Ishikawa (cell line): ENCODE measurements around the gene FHOD1.

Experiments
- CEBPB ChIP-seq: IDR thresholded peaks from 2 replicates; pipeline ENCODE4 v1.6.1; 2012
- CREB1 ChIP-seq: IDR thresholded peaks from 2 replicates; pipeline ENCODE4 v1.6.1; 2012; ENCODE audit warnings: low read depth
- EGR1 ChIP-seq: IDR thresholded peaks from 2 replicates; pipeline ENCODE4 v1.6.1; 2012
- EP300 ChIP-seq: IDR thresholded peaks from 2 replicates; pipeline ENCODE4 v1.6.1; 2012; ENCODE audit warnings: borderline replicate concordance
- FOXM1 ChIP-seq: IDR thresholded peaks from 2 replicates; pipeline ENCODE4 v1.6.1; 2012; ENCODE audit warnings: low read depth, borderline replicate concordance
- NFIC ChIP-seq: IDR thresholded peaks from 2 replicates; pipeline ENCODE4 v1.6.1; 2012
- RAD21 ChIP-seq: IDR thresholded peaks from 2 replicates; pipeline ENCODE4 v1.6.1; 2012; ENCODE audit warnings: low read depth
- TAF1 ChIP-seq: IDR thresholded peaks from 2 replicates; pipeline ENCODE4 v1.6.1; 2012; ENCODE audit warnings: low read depth, mild to moderate bottlenecking
- TCF12 ChIP-seq: IDR thresholded peaks from 2 replicates; pipeline ENCODE4 v1.6.1; 2012; ENCODE audit warnings: low read depth
- TEAD4 ChIP-seq: IDR thresholded peaks from 2 replicates; pipeline ENCODE4 v1.6.1; 2012
- YY1 ChIP-seq: IDR thresholded peaks from 2 replicates; pipeline ENCODE4 v1.6.1; 2012; ENCODE audit warnings: low read depth
- ZBTB7A ChIP-seq: IDR thresholded peaks from 2 replicates; pipeline ENCODE4 v1.6.1; 2012; ENCODE audit warnings: low read depth
- TF ChIP-seq, protein P1 (sequence below): IDR thresholded peaks from 2 replicates; pipeline ENCODE4 v1.6.1; 2012
- TF ChIP-seq, protein P2 (sequence below): IDR thresholded peaks from 2 replicates; pipeline ENCODE4 v1.6.1; 2012
- TF ChIP-seq, protein P3 (sequence below): IDR thresholded peaks from 2 replicates; pipeline ENCODE4 v1.6.1; 2012; ENCODE audit warnings: low read depth, mild to moderate bottlenecking

Gene FHOD1

DNA sequence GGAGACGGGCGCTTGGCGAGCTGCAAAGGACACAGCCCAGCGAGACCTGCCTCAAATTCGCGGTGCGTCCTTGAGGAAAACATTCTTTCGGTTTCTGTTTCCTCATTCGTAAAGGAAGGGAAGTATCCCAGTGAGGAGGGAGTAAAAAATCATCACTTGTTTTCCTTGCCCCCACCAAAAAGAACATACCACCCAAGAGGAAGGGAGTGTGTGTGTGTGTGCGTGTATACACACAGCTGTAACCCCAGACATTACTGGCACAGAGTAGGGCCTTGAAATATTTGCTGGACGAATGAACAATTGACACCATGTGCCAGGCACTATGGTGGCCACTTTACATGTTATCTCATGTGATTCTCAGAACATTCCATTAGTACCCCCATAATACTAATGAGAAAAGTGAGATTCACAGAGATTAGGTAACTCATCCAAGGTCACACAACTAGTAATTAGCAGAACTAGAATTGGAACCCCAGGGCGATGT lies 61.6 kb downstream of the FHOD1 start:
- TF ChIP-seq NFIC, result no peak
- no peak for TF ChIP-seq RAD21
- TF ChIP-seq, protein P1, sequence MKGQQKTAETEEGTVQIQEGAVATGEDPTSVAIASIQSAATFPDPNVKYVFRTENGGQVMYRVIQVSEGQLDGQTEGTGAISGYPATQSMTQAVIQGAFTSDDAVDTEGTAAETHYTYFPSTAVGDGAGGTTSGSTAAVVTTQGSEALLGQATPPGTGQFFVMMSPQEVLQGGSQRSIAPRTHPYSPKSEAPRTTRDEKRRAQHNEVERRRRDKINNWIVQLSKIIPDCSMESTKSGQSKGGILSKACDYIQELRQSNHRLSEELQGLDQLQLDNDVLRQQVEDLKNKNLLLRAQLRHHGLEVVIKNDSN, result no peak
- no peak for TF ChIP-seq TAF1
- no peak for TF ChIP-seq EP300
- no peak for TF ChIP-seq CREB1
- TF ChIP-seq, protein P2, sequence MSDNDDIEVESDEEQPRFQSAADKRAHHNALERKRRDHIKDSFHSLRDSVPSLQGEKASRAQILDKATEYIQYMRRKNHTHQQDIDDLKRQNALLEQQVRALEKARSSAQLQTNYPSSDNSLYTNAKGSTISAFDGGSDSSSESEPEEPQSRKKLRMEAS, result no peak
- TF ChIP-seq TCF12, result no peak

DNA sequence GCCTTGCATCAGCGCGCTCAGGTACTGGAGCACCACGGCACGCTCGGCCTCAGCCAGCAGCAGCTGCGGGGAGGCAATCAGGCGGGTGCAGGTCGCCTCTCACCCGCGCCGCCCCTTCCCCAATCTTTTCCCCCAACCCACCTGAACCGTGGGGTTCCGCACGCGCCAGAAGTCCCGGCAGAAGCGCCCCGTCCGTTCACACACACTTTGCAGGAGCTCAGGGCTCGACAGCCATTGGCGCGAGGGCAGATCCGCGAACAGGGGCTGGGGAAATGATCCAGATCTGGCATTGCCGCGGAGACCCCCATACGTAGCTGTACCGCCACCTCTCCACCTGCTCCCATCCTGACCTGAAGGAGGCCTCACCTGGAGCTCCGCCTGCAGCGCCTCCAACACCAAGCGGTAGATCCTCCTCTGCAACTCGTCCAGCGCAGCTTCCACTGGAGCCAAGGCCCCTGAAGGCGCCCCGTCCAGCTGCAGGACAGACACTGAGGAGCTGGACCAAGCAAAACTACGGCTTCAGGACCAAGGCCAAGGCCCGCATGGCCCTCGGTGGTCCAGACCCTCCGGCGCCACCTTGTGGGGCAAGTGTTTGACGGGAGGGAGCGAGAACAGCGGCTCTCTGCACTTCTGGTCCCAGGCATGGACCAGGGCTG lies 62.2 kb downstream of the FHOD1 start:
- TF ChIP-seq ZBTB7A (peak; percentile 79; the same call in 1 of the 2 replicates), RAD21 (peak; percentile 79), CEBPB (no peak), EGR1 (no peak)
- TF ChIP-seq, protein P3, sequence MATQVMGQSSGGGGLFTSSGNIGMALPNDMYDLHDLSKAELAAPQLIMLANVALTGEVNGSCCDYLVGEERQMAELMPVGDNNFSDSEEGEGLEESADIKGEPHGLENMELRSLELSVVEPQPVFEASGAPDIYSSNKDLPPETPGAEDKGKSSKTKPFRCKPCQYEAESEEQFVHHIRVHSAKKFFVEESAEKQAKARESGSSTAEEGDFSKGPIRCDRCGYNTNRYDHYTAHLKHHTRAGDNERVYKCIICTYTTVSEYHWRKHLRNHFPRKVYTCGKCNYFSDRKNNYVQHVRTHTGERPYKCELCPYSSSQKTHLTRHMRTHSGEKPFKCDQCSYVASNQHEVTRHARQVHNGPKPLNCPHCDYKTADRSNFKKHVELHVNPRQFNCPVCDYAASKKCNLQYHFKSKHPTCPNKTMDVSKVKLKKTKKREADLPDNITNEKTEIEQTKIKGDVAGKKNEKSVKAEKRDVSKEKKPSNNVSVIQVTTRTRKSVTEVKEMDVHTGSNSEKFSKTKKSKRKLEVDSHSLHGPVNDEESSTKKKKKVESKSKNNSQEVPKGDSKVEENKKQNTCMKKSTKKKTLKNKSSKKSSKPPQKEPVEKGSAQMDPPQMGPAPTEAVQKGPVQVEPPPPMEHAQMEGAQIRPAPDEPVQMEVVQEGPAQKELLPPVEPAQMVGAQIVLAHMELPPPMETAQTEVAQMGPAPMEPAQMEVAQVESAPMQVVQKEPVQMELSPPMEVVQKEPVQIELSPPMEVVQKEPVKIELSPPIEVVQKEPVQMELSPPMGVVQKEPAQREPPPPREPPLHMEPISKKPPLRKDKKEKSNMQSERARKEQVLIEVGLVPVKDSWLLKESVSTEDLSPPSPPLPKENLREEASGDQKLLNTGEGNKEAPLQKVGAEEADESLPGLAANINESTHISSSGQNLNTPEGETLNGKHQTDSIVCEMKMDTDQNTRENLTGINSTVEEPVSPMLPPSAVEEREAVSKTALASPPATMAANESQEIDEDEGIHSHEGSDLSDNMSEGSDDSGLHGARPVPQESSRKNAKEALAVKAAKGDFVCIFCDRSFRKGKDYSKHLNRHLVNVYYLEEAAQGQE, result peak; percentile 93
- TF ChIP-seq, protein P2, result peak; percentile 86

DNA sequence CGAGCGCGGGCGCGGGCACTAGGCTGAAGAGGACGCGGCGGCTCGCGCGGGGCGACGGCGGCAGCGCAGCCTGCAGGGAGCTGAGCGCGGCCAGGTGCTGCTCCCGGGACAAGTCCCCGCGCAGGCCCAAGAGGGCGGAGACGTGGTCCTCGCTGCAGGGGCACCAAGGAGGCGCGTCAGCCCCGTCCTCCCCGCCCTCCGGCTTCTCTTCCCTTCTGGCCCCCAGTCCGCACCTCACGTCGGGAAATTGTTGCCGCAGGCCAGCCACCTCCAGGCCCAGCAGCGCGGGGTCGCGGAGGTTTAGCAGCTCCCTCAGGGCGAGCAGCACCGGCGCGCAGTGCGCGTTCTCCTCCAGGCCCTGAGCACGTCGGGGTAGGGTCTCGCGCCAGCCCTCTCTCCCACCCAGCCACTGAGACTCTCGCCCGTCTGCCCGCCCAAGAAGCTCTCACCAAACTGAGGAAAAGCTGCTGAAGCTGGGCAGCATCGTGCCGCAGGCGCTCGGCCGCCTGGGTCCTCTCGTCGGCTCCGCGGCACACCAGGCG lies 62.8 kb downstream of the FHOD1 start:
- 0 out of 2 replicates have a peak, but pooled peaks have one; percentile 24 for TF ChIP-seq TAF1
- TF ChIP-seq, protein P3, result no peak

DNA sequence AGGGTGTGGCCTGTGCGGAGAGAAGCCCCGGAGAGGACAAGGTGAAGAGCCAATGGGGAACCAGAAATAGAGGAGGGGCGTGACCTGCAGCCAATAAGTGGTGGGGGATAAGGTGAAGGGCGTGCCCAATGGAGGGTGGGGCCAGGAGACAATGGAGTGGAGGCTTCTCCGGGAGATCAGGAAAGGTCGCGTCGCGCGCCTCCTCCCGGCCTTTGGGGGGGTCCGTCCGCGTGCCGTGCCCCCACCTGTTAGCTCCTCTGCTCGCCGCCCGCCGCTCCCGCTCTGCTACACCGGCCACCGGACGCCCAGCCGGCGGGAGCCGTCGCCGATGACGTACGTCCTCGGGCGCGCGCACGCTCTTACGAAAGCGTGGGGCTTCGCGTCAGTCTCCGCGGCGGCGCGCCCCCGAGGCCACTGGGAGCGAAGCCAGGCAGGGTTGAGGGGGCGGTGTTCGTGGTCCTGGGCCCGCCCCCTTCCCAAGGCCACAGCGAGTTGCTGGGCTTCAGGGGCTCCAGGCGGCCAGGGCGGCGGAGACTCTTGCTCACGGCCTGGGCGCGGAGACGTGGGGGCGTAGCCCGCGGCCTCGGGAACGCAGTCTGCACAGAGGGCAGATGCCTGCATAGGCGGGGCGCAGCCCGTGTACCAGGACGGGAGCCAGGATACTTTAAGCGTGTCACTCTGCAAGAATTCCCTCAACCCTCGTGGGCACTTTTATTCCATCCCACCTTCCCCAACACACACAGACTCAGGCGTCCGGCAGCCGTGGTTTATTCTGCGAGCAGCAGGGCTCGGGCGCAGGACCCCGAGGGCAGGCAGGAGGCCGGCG lies 63.4 kb downstream of the FHOD1 start, which contains the start of gene MATCAP1:
Gene MATCAP1 (minus strand): TSS at position 337 of the 826 bp plus-strand sequence. CDS start 3,353 bp downstream, outside the sequence.
- TF ChIP-seq, protein P2, result peak; percentile 58; the same call in 1 of the 2 replicates
- TF ChIP-seq TAF1 (peak; percentile 67; the same call in 1 of the 2 replicates), RAD21 (no peak), CEBPB (no peak), ZBTB7A (peak; percentile 76; the same call in 1 of the 2 replicates), EGR1 (peak; percentile 81), TCF12 (0 out of 2 replicates have a peak, but pooled peaks have one; percentile 32), EP300 (no peak), CREB1 (peak; percentile 80), FOXM1 (no peak), YY1 (no peak), TEAD4 (no peak; the same call in 1 of the 2 replicates), NFIC (peak; percentile 54)
- TF ChIP-seq, protein P3, result no peak
- TF ChIP-seq, protein P1, result no peak
